ENCODE results near the gene EVX2. TPM values are rescaled to one million over a fixed set of nuclear protein-coding genes. Genes with fewer than 3 reads are reported as not detected.

EVX2 gene
- total RNA-seq, 1 experiment from 2014 or later, result not detected

DNA sequence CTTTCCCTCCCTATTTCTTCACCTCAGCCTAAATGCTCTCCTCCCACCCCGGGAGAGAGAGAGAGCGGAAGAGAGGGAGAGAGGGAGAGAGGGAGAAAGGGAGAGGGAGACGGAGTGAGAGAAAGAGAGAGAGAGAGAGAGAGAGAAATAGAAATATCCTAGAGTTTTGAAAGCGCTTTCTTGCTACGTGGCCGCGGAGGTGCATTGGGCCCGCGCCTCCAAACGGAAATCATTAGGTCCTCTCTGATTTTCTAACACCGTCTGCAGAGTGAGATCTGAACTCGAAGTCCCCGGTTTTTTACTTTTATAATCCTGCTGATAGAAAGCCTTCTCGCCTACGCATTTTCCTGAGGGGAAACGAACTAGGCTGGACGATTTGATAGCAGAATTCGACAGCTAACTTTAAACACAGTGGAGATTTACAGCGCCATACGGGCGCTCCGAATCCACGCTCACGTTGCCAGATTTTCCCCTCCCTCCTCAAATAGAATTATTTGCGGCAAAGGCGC is 903 bp upstream of the EVX2 start:
- no peak for DNase-seq (ENCODE audit: low read depth)

DNA sequence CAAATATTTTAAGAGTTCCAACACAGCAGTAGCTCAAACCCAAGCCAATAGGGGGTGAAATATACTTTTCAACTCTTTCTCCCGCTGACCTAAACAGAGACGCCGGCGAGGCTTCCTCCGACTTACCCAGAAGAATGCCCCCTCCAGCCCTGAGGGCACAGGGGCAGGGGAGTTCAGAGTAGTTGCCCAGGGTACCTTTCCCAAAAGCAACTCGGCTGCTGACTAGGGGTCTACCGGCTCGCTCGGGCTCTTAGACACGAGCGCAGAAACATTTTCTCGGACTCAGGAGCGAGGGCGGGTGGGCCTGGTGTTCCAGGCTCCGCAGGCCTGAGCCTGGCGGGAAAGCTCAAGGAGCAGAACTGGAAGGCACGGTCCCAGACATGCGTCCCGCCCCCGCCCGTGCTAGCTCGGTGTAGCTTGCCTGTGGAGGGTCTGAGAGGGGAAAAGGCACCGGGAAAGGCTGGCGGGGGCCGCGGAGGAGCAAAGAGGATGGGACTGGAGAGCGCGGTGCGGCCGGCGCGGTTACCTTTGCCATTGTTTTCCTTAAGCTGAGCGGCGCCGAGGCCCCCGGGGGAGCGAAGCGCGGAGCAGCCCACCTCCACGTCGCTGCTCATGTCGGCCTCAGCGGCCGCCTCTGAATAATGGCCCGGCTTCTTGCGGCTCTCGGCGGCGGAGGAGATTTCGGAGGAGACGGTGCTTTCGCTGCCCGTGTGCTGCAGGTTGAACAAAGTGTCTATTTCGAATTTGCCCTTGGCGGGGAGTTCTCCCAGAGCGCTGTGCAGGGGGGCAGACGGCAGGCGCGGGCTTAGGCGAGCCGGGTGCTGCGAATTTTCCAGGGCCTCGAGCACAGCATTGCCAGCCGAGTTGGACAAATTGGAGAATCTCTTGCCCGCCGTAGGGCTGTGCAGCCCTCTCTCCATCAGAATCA is 674 bp downstream of the EVX2 start:
- DNase-seq (ENCODE audit: low read depth), result no peak

DNA sequence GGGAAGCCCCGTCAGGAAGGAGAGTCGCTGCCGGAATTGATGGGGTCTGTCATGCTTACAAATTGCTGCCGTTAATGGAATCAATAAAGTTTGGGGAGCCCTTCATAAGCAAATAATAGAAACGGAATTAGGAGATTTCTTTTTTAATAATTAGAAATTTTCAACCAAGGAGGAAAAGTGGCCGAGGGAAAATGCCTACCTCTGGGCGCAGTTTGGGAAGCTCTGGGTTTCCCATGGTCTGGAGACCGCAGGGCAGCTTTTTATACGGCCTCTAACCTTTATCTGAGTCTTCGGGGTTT is 1.3 kb downstream of the EVX2 start:
- DNase-seq (ENCODE audit: low read depth), result no peak

DNA sequence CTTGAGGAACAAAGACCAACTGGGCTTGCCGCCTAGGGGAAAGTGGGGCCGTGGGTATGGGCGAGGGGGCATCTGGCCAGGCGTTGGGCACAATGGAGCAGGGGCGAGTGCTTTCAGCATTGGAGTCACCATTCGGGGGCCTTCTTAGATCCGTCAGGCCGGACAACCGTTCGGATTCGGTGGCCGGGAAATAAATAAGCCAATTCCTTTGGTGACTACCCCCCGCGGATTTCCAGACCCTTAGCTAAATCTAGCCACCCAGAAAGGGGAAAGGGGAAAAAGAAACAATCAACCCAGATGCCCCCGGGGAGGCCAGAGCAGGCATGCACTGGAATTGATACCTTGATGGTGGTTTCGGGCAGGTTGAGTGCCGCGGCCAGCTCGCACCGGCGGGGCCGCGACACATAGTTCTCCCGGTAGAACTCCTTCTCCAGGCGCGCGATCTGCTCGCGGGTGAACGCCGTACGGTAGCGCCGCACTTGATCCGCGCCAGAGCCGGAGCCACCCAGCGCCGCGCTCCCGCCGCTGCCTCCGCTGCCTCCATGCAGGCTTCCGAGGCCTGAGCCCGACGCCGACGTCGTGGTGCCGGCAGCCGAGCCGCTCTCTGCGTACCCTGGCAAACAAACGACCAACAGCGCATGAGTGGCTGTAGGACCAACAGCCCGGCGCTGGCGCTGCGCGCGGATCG is 1.8 kb downstream of the EVX2 start:
- DNase-seq (ENCODE audit: low read depth), result no peak

DNA sequence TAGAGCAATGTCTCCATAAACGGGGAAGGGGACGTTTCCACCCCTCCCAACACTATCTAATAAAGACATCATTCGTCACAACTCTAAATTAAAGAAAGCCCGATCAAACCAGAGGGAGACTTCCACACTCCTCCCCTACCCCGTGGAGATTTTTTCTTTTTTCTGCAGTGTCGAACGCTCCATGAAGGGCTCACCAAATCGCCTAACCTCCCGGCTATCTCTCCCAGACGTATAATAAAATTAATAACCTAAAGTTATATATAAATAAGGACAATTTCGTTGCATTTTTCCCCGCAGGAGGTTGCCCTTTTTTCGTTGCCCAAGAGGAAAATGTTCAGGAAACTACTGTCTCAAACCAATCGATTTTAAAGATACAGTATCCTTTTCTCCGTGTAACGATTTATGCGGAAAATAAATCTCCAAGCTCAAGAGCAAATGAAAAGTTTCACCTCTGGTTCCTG is 2.4 kb downstream of the EVX2 start:
- no peak for DNase-seq (ENCODE audit: low read depth)

DNA sequence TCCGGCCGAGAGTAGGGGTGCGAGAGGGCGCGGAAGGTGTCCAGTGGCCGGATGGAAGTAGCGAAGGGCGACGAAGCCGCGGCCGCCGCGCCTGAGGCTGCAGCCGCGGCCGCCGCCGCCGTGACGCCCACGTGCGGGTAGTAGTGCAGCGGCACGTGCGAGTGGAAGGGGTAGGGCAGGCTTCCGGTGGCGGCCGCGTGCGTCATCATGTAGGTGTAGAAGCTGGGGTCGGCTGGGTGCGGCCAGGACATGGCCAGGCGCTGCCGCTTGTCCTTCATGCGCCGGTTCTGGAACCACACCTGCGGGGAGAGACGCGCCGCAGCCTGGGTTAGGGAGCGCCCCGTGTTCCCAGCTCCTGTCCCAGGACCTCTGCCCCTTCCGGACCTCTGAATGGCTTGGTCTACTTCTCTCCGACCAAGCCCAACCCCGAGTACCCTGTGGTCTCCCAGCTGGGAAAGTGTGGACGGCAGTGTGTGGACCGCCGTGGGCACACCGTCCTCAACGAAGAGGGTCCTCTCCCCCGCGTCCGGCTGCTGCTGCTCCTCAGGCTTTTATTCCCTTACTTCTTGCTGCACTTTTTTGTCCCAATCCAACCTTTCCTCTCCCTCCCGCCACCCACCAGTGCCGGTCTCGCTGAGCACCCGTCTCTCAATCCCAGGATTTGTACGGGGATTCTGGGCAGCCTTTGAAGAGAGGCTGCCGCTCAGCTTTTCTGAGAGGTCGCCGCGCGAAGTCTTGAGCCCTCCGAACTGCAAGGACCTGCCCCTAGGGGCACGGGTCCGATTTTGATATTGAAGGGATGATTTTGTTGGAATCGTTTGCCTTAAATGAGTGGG is 3.0 kb downstream of the EVX2 start:
- DNase-seq (ENCODE audit: low read depth), result peak; percentile 28

DNA sequence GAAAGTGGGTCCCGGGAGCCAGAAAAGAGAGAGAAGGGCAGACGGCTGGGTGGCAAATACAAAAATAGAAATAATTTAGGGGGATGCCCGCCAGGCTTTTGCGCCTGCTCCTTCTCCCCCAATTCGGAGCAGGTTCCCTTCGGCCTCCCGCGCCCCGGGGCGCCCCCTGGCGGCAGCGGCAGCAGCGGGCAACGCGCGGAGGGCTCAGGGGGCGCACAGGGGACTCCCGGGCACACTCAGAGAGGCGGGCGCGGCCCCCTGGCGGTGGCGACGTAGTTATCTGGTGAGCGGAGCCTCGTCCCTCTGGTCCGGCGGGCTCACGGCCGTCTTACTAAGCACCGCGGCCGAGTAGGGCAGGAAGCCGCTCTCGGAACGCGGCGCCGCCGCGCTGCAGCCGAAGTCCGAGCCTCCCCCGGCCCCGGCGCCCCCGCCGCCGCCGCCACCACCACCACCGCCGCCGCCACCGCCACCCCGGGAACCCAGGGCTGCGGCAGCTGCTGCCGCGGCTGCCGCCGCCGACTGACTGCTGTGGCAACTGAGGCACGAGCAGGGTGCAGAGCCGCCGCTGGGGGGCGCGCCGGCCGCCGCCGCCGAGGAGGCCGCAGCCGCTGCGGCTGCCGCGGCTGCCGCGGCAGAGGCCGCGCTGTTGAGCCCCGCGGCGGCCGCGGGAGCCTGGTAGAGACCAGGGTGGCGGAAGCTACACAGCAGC is 3.8 kb downstream of the EVX2 start:
- DNase-seq (ENCODE audit: low read depth), result peak; percentile 74

DNA sequence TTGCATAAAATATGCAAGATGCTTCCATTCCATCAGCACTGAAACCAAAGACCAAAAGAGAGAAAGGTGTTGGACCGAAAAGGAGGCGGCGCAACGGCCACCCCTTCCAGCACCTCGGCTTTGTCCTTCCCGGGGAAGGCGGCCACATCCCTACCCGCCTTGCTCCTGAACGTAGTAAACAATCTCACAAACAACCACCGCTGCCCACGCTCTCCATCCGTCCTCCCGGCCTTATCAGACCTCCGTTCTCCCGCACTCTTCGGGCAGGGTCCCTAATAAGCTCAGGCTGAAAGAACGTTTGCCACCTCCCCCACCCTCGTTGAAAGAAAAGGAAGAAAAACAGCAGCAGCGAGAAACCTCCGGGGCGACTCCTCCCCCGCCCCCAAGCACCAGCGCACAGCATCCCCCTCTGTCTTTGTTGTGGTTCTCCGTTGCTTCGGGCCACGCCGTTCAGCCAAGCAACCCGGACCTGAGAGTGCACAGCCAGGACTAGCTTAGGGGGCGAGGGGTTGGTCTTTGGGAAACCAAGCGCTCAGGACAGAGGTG is 4.4 kb downstream of the EVX2 start:
- DNase-seq (ENCODE audit: low read depth), result no peak

DNA sequence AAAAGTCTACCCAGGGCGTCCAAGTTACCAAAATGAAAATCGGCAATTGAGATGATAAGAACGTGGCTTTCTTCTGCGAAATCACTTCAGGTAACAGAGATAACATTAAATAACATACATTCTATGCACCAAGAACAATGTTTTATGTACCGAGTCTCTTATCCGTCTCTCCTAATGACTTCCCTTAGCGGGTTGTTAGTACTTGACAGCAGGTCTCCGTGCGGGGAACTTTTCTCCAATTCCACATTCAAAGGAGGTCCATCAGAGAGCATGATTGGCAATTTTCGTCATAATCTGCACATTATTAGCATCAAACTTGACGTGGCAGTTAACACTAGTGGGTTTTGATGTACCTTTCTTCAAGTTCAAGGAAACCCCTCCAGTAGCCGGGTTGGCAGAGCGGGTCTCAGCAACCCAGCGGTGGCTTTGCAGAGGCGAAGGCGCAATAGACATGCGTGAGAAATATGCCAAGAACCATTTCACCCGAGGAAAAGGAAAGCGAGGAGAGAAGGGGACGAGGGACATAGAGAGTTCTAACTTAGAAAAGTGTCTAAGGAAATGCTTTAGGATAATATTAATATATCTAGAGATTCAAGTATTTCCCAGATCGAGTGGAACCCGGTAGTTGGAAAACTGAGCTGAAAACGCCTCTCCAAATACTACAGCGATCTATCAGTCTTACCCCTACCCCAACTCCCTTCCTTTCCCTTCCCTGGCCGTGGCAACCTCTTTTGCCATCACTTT is 5.0 kb downstream of the EVX2 start:
- DNase-seq (ENCODE audit: low read depth), result no peak

DNA sequence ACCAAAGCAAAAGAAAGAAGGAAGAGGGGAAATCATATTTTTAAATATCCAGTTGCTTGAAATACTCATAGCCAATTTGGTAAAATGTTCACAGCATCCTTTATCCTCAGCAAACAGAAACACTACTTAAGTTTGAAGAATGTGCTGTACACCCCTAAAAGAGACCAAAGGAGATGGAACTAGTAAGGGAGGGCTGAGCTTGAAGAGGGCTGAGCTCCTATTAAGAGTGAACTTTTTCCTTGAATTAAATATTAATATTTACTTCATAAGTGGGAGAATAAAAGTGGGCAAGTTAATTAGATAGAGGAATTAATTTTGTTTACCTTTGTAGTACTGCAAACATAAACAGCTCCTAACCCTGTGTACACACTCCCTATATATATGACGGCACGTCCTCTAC is 7.0 kb downstream of the EVX2 start:
- no peak for DNase-seq (ENCODE audit: low read depth)

DNA sequence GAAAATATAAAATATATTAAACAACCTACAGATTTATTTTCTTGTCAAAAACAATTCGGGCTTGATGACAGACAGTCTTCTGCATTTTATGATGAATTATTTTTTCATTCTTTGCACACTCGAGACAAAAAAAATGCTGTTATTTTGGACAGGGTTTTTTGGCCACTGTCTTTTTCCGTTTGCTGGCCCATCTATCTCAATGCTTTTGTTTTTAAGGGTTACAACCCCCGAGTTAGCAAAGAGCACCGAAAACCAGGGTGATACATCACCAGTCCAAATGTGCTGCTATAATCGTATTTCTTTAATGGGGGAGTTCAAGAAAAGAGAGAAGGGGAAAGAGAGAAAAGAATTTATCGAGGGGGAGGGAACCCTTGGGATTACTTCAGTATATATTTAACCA is 7.7 kb downstream of the EVX2 start:
- no peak for DNase-seq (ENCODE audit: low read depth)

DNA sequence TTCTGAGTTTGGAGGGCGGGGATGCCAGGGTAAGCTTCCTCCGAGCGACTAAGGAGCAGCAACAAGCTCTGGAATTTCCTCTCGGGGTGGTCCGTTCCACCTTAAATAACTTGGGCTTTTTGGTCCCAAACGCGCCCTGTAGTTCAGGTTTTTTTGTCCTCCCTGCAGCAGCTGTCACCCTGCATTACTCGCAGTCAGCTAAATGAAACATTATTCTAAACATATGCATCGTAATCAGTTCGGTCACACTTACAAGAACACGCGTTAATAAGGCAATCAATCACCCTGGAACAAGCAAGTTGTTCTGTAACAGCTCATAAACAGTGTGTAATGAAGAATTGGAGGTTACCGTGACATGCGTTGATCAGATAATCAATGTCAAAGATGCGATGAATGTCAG is 8.3 kb downstream of the EVX2 start:
- no peak for DNase-seq (ENCODE audit: low read depth)

DNA sequence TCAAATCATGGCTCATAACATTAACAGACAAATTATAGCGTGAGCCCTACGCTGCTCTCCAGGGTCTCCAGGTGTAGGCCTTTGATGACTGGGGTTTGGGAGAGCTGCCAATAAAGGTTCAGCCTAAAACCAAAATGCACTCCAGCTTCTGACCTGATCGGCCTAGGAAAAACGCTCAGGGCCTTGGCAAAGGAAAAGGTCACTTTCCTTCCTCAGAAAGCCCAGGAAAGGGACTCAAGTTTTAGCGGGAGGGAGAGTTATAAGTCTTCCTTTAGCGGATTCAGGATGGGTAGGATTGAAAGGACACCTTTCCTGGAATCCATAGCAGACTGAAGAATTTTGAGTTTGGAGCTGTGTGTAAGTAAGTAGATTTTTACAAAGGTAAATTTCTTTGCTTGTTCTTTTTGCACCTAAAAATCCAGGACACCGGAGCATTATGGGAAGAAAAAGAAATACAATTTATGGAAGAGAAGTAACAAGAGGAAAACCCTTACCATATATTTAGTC is 8.8 kb downstream of the EVX2 start:
- DNase-seq (ENCODE audit: low read depth), result no peak

DNA sequence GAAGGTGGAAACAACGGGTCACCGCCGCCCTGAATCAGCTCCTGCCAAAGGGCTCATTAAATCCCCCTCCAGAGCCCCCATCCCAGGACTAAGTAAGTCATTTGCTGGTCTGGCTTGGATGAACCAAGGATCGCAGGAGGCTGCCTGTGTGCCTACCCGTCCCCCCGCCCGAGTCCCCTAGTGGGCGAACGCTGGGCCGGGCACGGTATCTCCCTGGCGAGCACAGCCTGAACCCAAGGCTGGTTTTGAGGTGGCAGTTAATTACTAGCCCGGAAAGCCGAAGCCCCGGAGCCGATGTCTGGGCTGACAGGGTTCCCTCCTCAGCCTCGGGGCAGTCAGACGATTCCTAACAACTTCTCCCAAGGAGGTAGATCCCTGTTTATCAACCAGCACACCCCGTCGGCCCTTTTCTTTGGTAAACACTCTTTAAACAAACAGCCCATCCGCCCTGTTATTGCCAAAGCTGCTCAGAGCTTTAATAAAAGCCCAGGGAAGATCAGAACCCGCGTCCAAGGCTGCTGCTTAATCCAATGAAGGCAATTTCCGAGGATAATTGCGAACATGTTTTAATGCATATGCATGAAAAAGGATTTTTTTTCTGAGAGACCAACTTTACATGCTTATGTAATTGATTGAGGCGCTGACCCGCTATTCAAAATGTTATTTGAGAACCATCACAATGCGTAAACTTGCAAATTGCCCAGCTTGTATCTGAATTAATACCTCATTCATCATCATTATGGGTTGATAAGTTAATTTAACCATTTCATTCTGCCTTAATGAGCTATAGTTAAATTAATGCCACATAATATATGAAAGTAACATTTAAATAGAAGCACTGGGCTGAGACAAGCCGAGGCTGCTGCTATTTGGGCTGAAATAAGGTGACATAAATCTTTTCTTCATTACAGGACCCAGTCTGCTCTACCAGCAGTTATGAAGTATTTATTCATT is 10.5 kb downstream of the EVX2 start:
- no peak for DNase-seq (ENCODE audit: low read depth)

DNA sequence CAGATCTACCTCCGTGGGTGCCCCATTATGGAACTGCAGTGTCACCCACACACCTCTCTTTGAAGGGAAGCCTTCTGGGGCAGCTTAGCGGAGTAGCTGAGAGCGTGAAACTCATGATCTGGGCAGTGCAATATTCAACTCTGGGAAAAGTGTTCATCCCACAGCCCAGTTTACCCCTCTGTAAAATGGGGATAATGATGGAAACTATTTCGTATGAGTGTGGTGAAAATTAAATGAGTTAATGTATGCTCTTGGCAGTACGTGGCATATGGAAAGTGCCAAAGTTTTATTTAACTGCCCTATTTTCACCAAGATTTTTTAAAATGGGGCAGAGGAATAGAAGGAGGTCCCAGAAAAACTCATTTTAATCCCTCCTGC is 11.5 kb downstream of the EVX2 start:
- DNase-seq (ENCODE audit: low read depth), result no peak

DNA sequence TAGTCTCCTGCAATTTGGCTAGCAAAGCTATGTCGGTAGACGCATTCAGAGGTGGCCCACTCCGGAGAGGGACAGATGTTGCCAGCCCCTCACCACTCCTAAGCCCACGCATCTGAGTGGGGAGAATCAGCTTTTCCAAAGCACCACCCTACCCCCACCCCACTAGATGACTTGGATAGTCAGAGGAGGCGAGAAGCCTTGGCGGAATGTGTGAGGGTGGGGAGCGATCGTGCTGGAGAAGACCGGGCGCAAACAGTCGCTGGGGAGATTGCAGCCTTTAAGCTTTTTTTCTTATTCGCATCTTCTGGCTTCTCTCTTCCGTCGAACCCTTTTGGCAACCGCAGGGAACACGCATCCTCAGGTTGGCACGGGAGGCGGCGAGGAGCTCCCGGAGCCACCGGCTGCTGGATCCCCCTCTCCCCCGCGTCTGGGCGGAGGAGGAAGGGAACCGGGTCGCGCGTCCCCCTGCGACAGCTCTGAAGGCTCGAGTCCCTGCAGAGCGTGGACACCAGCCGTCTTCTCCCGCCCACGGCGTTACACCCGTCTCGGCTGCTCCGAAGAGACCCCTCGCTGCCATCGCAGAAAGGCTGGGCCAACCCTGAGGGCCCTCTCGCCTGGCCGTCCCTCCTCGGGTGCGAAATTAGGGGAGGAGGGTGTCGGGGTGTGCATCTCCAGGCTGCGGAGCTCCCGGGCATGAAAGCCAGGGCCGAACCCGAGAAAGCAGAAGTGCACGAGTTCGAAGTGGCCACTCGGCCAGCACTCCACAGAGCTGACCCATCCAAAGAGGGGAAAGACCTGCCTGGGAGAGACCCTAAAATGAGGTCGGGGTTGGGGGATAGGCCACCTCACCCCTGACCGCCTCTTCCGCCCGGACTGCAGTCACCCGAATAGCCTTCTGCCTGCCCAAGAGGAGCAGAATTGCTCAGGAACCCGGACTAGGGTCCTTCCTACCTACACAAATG is 12.2 kb downstream of the EVX2 start:
- no peak for DNase-seq (ENCODE audit: low read depth)

DNA sequence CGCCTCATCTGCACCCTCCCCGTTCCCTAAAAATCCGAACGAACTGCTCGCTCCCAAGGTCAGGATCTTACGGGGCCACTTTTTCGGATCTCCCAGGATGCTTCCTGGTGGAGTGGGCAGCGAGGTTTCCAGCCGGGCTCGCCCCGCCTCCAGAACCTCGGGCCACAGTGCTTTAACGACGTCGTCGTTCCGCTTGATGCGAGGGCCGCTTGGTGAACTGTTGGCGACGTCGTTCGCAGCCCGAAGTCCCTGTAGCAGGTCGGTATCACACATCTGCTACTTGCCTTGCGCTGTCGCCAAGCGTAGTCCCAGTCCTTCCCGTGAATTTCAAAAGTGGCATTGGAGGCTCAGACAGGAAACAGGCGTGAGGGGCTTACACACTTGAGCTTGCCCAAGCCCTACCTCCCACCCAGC is 15.3 kb downstream of the EVX2 start:
- no peak for DNase-seq (ENCODE audit: low read depth)
